Type B pancreatic cell (in vitro differentiated cells): Measurements from ENCODE around the gene CDK18. TPM values are rescaled to one million over a fixed set of nuclear protein-coding genes. Genes with fewer than 3 reads are reported as not detected.

Experiments used
- DNase-seq: peaks from one replicate; pipeline ENCODE4 v3.0.0; 2021; ENCODE audit warnings: mixed read lengths; ENCODE audit not compliant: unreplicated experiment; ENCODE audit errors: extremely low spot score
- H3K27ac Mint-ChIP-seq: 2 replicates; pipeline ENCODE4 v1.8.0; 2021; ENCODE audit warnings: mild to moderate bottlenecking, mixed read lengths
- H3K27me3 Mint-ChIP-seq: 2 replicates; pipeline ENCODE4 v1.8.0; 2021; ENCODE audit warnings: mixed read lengths
- H3K36me3 Mint-ChIP-seq: 2 replicates; pipeline ENCODE4 v1.8.0; 2021; ENCODE audit warnings: mixed read lengths
- H3K4me1 Mint-ChIP-seq: one replicate; pipeline ENCODE4 v1.8.0; 2021; ENCODE audit warnings: mixed read lengths; ENCODE audit not compliant: unreplicated experiment
- H3K4me3 Mint-ChIP-seq: 2 replicates; pipeline ENCODE4 v1.8.0; 2021; ENCODE audit warnings: mild to moderate bottlenecking, mixed read lengths
- H3K9me3 Mint-ChIP-seq: 2 replicates; pipeline ENCODE4 v1.8.0; 2021; ENCODE audit warnings: mixed read lengths
- CTCF ChIP-seq: fragments of 200-600 bp; sonication (generic); conservative IDR thresholded peaks from 2 replicates; pipeline ENCODE4 v1.5.0; 2021; ENCODE audit warnings: antibody characterized with exemption, mild to moderate bottlenecking
- total RNA-seq: library from RNA; stranded (reverse); gene quantifications from 2 replicates; pipeline ENCODE4 v1.2.1, GENCODE V29; 2021; ENCODE audit warnings: low replicate concordance

The CDK18 gene
- total RNA-seq, 1 donor from 2014 or later: 19.3 TPM

DNA sequence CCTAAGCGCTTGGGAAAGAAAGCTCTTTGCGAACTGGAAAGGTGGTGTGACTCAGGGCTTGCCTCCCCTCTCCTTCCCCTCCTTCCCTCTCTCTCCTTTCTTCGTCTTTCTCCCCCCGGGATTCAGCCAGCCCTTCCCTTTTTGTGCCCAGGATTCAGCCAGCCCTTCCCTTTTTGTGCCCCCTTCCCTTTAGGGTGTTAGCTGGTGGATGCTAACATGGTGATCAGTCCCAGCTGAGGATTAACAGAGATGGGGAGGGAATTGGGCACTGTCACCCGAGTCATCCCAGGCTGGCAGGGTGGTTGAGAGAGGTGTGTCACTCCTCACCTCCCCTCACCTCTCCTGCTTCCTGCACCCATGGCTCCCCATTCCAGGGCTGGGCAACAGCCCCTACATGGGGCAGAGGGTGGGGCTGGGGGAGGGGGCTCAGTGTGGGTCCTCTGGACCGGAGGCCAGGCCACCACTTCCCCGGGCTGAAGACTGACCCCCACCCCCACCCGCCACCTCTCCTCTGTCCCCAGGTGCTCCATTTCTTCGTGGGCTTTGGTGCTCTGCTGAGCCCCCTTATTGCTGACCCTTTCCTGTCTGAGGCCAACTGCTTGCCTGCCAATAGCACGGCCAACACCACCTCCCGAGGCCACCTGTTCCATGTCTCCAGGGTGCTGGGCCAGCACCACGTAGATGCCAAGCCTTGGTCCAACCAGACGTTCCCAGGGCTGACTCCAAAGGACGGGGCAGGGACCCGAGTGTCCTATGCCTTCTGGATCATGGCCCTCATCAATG lies 75.9 kb downstream of the CDK18 start:
- H3K27ac Mint-ChIP-seq: no peak overlapping the region
- no peak for TF ChIP-seq CTCF
- DNase-seq: no peak
- no peaks in the 10 kb centered on the region for H3K36me3 Mint-ChIP-seq
- no peaks in the 10 kb centered on the region for H3K9me3 Mint-ChIP-seq
- H3K4me3 Mint-ChIP-seq: no peak overlapping the region
- peaks cover 17% of the 10 kb centered on the region for H3K4me1 Mint-ChIP-seq
- H3K27me3 Mint-ChIP-seq: peaks cover 34% of the 10 kb centered on the region

- no peaks in the 10 kb centered on the region for H3K9me3 Mint-ChIP-seq
- TF ChIP-seq CTCF: no peak
- DNase-seq: no peak
- H3K27ac Mint-ChIP-seq: no peak overlapping the region
- H3K4me1 Mint-ChIP-seq: peaks cover 17% of the 10 kb centered on the region
- H3K27me3 Mint-ChIP-seq: peaks cover 34% of the 10 kb centered on the region
- H3K4me3 Mint-ChIP-seq: no peak overlapping the region
- H3K36me3 Mint-ChIP-seq: no peaks in the 10 kb centered on the region
Measured at GRCh38 chr1:205580923-205581180, 76.4 kb downstream of the CDK18 start.

DNA sequence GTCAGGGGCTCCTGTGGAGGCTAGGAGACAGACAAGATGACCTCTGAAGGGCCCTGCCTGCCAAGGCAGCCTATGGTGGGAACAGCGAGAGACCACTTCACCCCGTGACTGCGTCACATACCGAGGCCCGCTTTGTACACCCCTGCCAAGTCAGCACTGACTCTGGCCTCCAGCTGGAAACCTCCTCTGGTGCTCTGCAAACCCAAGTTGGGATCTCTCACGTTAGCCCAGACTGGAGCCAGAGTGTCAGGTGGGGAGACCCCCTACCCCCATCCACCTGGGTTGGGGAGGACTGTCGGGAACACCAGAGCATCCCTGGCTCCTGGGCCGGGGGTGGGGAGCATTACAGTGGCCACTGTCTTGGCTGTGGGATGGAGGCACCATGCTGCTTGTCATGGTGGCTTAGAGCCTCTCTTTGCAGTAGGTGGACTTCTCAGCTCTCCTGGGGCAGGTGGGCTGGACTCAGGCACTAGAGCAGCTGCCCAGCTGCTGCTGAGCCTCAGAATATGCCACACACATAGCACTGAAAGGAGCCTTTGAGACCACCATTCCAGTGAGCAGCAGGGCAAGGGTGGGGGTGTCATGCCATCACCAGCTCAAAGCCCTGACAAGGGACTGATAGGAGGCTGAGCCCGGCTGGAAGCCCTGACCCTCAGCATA lies 77.0 kb downstream of the CDK18 start:
- no peak overlapping the region for H3K4me3 Mint-ChIP-seq
- H3K4me1 Mint-ChIP-seq: peaks cover 17% of the 10 kb centered on the region
- no peak for TF ChIP-seq CTCF
- DNase-seq: no peak
- H3K27ac Mint-ChIP-seq: peak overlapping the region; percentile 41
- no peaks in the 10 kb centered on the region for H3K9me3 Mint-ChIP-seq
- no peaks in the 10 kb centered on the region for H3K36me3 Mint-ChIP-seq
- H3K27me3 Mint-ChIP-seq: peaks cover 33% of the 10 kb centered on the region

DNA sequence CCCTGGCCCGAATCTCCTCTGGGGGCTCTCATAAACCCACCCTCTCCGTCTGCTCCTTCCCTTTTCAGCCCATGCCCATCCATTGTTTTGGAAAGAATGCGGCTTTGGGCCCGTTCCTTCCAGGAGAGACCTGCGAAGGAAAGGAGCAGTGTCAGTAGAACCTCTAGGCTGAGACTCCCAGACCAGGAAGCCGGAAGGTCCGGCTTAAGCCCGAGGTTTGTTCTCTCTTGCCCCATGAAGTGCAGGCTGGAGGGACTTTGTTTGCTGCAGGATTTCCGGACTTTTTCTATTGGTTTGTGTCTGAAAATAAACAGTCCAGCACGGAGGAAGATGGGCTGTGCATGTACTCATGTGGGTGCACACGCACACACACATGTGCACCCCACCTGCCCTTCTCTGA lies 77.6 kb downstream of the CDK18 start:
- no peaks in the 10 kb centered on the region for H3K36me3 Mint-ChIP-seq
- H3K27ac Mint-ChIP-seq: peak overlapping the region; percentile 41
- peaks cover 27% of the 10 kb centered on the region for H3K27me3 Mint-ChIP-seq
- no peak for TF ChIP-seq CTCF
- no peaks in the 10 kb centered on the region for H3K9me3 Mint-ChIP-seq
- H3K4me3 Mint-ChIP-seq: no peak overlapping the region
- no peak for DNase-seq
- peaks cover 17% of the 10 kb centered on the region for H3K4me1 Mint-ChIP-seq

Other genes with a start within 250 kb of the CDK18 start
- 13.5 and 17.7 TPM in 2 replicates for gene NUAK2, start 182.9 kb upstream of the CDK18 start, total RNA-seq
- 0.50 and 3.9 TPM in 2 replicates for gene KLHDC8A, start 147.7 kb upstream of the CDK18 start, total RNA-seq
- 5.5 and 8.1 TPM in 2 replicates for gene LEMD1, start 82.6 kb upstream of the CDK18 start, total RNA-seq
- gene BLACAT1, start 48.6 kb upstream of the CDK18 start, total RNA-seq: 2.4 and 6.8 TPM in 2 replicates
- 20.9 and 27.6 TPM in 2 replicates for gene ELK4, start 127.3 kb downstream of the CDK18 start, total RNA-seq
- 3.9 and 4.2 TPM in 2 replicates for gene SLC45A3, start 175.8 kb downstream of the CDK18 start, total RNA-seq
- gene NUCKS1, start 245.5 kb downstream of the CDK18 start, total RNA-seq: 185 and 340 TPM in 2 replicates